SK-N-SH treated with all-trans-retinoic acid at 6 μM for 48 hours (cell line): ENCODE results near the gene ZNF622.

Experiments
- PATZ1 ChIP-seq: fragments of 250-450 bp; sonication (Bioruptor Pico); IDR thresholded peaks from 2 replicates; pipeline ENCODE4 v1.8.0; 2020; ENCODE audit warnings: mild to moderate bottlenecking, moderate library complexity, borderline replicate concordance
- ZFP30 ChIP-seq: fragments of 450-650 bp; formaldehyde crosslinking; IDR thresholded peaks from 2 replicates; pipeline ENCODE4 v1.5.0; 2022; ENCODE audit warnings: mild to moderate bottlenecking, moderate library complexity

GRCh38 chr5:16480144-16480543, 14.5 kb upstream of the ZNF622 start:
- TF ChIP-seq PATZ1 (CRISPR knock-in tag) (no peak), ZFP30 (no peak)
